Measurements from ENCODE around the gene WWOX.

The WWOX gene

GRCh38 chr16:78147911-78148401 is 48.5 kb downstream of the WWOX start:
- ATAC-seq (ENCODE audit: insufficient read depth, low read depth) (no peak), DNase-seq (no peak)
- no peak overlapping the region for H3K27ac ChIP-seq (ENCODE audit: low read length)
- TF ChIP-seq CTCF (IDR thresholded peaks at IDR 0.05; ENCODE audit: borderline replicate concordance, extremely low read depth, low read length, poor library complexity, severe bottlenecking) (no peak), EZH2 (IDR thresholded peaks at IDR 0.05; ENCODE audit: borderline replicate concordance, low read depth, low read length, severe bottlenecking) (no peak)
- no peak overlapping the region for H3K4me3 ChIP-seq (ENCODE audit: low read depth in 1 of 2, low read length in 2 of 2)
- no peak overlapping the region for H2AFZ ChIP-seq (ENCODE audit: low read depth, low read length)
- H3K9me3 ChIP-seq (ENCODE audit: insufficient read depth, low read length, severe bottlenecking): no peaks in the 10 kb centered on the region
- no peaks in the 10 kb centered on the region for H4K20me1 ChIP-seq (ENCODE audit: insufficient read depth, low read length)
- H3K79me2 ChIP-seq (ENCODE audit: insufficient read depth, low read length): no peaks in the 10 kb centered on the region
- no peak overlapping the region for H3K9ac ChIP-seq (ENCODE audit: low read depth, low read length)
- no peaks in the 10 kb centered on the region for H3K27me3 ChIP-seq (ENCODE audit: insufficient read depth, low read length, poor library complexity)
- no peaks in the 10 kb centered on the region for H3K4me1 ChIP-seq (ENCODE audit: insufficient read depth, low read length)
- H3K36me3 ChIP-seq (ENCODE audit: insufficient read depth, low read length): no peaks in the 10 kb centered on the region
- H3K4me2 ChIP-seq (ENCODE audit: insufficient read depth, low read length): no peak overlapping the region

- TF ChIP-seq EZH2 (IDR thresholded peaks at IDR 0.05; ENCODE audit: borderline replicate concordance, low read depth, low read length, severe bottlenecking) (no peak), CTCF (IDR thresholded peaks at IDR 0.05; ENCODE audit: borderline replicate concordance, extremely low read depth, low read length, poor library complexity, severe bottlenecking) (no peak)
- no peak overlapping the region for H3K4me2 ChIP-seq (ENCODE audit: insufficient read depth, low read length)
- H3K36me3 ChIP-seq (ENCODE audit: insufficient read depth, low read length): no peaks in the 10 kb centered on the region
- no peak overlapping the region for H2AFZ ChIP-seq (ENCODE audit: low read depth, low read length)
- DNase-seq: no peak
- no peaks in the 10 kb centered on the region for H4K20me1 ChIP-seq (ENCODE audit: insufficient read depth, low read length)
- H3K9me3 ChIP-seq (ENCODE audit: insufficient read depth, low read length, severe bottlenecking): no peaks in the 10 kb centered on the region
- H3K4me1 ChIP-seq (ENCODE audit: insufficient read depth, low read length): no peaks in the 10 kb centered on the region
- no peak for ATAC-seq (ENCODE audit: insufficient read depth, low read depth)
- no peaks in the 10 kb centered on the region for H3K27me3 ChIP-seq (ENCODE audit: insufficient read depth, low read length, poor library complexity)
- H3K27ac ChIP-seq (ENCODE audit: low read length): no peak overlapping the region
- no peak overlapping the region for H3K4me3 ChIP-seq (ENCODE audit: low read depth in 1 of 2, low read length in 2 of 2)
- no peak overlapping the region for H3K9ac ChIP-seq (ENCODE audit: low read depth, low read length)
- no peaks in the 10 kb centered on the region for H3K79me2 ChIP-seq (ENCODE audit: insufficient read depth, low read length)
Observed at GRCh38 chr16:78150233-78150632, 50.8 kb downstream of the WWOX start.

- no peak for DNase-seq
- Histone ChIP-seq H3K27me3 (ENCODE audit: insufficient read depth, low read length, poor library complexity) (no peaks in the 10 kb centered on the region), H3K4me3 (ENCODE audit: low read depth in 1 of 2, low read length in 2 of 2) (no peak overlapping the region), H3K79me2 (ENCODE audit: insufficient read depth, low read length) (no peaks in the 10 kb centered on the region), H3K9me3 (ENCODE audit: insufficient read depth, low read length, severe bottlenecking) (no peaks in the 10 kb centered on the region), H3K4me2 (ENCODE audit: insufficient read depth, low read length) (no peak overlapping the region), H3K4me1 (ENCODE audit: insufficient read depth, low read length) (no peaks in the 10 kb centered on the region), H3K9ac (ENCODE audit: low read depth, low read length) (no peak overlapping the region), H3K36me3 (ENCODE audit: insufficient read depth, low read length) (no peaks in the 10 kb centered on the region), H3K27ac (ENCODE audit: low read length) (no peak overlapping the region), H2AFZ (ENCODE audit: low read depth, low read length) (no peak overlapping the region), H4K20me1 (ENCODE audit: insufficient read depth, low read length) (no peaks in the 10 kb centered on the region)
- TF ChIP-seq EZH2 (IDR thresholded peaks at IDR 0.05; ENCODE audit: borderline replicate concordance, low read depth, low read length, severe bottlenecking) (no peak), CTCF (IDR thresholded peaks at IDR 0.05; ENCODE audit: borderline replicate concordance, extremely low read depth, low read length, poor library complexity, severe bottlenecking) (no peak)
- ATAC-seq (ENCODE audit: insufficient read depth, low read depth): no peak
Observed at GRCh38 chr16:78154729-78155461, 55.4 kb downstream of the WWOX start.
